HFFc6 (cell line): Measurements from ENCODE around the gene LIN28B. TPM values are rescaled to one million over a fixed set of nuclear protein-coding genes. Genes with fewer than 3 reads are reported as not detected.
A peak's percentile ranks its signal among the peaks of the same experiment; 100 is the strongest.

Source experiments
- DNase-seq: peaks from one replicate; pipeline ENCODE4 v3.0.0-alpha.2; 2018
- H3K27ac Mint-ChIP-seq: 2 replicates; pipeline ENCODE4 v1.8.0; 2020; ENCODE audit warnings: mild to moderate bottlenecking, mixed read lengths
- H3K27me3 Mint-ChIP-seq: 2 replicates; pipeline ENCODE4 v1.8.0; 2021; ENCODE audit warnings: mild to moderate bottlenecking, moderate library complexity, mixed read lengths; ENCODE audit not compliant: insufficient read depth
- H3K36me3 Mint-ChIP-seq: 2 replicates; pipeline ENCODE4 v1.8.0; 2021; ENCODE audit warnings: low read depth, mixed read lengths
- H3K4me1 Mint-ChIP-seq: 2 replicates; pipeline ENCODE4 v1.8.0; 2020; ENCODE audit warnings: low read depth, mixed read lengths
- H3K4me3 Mint-ChIP-seq: 2 replicates; pipeline ENCODE4 v1.8.0; 2020; ENCODE audit warnings: mild to moderate bottlenecking, moderate library complexity, mixed read lengths
- H3K9me3 Mint-ChIP-seq: 2 replicates; pipeline ENCODE4 v1.8.0; 2020; ENCODE audit warnings: mild to moderate bottlenecking, mixed read lengths
- CTCF ChIP-seq: fragments of 200-600 bp; sonication (generic); IDR thresholded peaks from 2 replicates; pipeline ENCODE4 v1.5.0; 2021; ENCODE audit warnings: antibody characterized with exemption, mild to moderate bottlenecking
- total RNA-seq, 6 experiments: library from RNA; stranded (reverse); fragmentation: NEBNext Ultra II Directional; extraction: Animal tissue kit (Norgen Biotek cat#: 25700); gene quantifications; 2 replicates in 1 of 6; 3 replicates in 5 of 6; pipeline ENCODE4 v1.2.3, GENCODE V29; 2021

LIN28B gene
- total RNA-seq, 6 experiments from 2014 or later = not detected

- H3K27me3 Mint-ChIP-seq = peaks cover 54% of the 10 kb centered on the region
- H3K27ac Mint-ChIP-seq = no peak overlapping the region
- DNase-seq = no peak
- H3K4me3 Mint-ChIP-seq = no peak overlapping the region
- no peaks in the 10 kb centered on the region for H3K9me3 Mint-ChIP-seq
- H3K4me1 Mint-ChIP-seq = peaks cover 16% of the 10 kb centered on the region
- no peaks in the 10 kb centered on the region for H3K36me3 Mint-ChIP-seq
- no peak for TF ChIP-seq CTCF
Measured at GRCh38 chr6:104954190-104954797, 2.6 kb upstream of the LIN28B start.

- Mint-ChIP-seq H3K27me3 (peaks cover 52% of the 10 kb centered on the region), H3K27ac (no peak overlapping the region), H3K36me3 (no peaks in the 10 kb centered on the region), H3K4me1 (peaks cover 16% of the 10 kb centered on the region), H3K9me3 (no peaks in the 10 kb centered on the region), H3K4me3 (no peak overlapping the region)
- TF ChIP-seq CTCF = no peak
- DNase-seq = no peak
Measured at GRCh38 chr6:104955491-104955890, 1.4 kb upstream of the LIN28B start.

- H3K4me1 Mint-ChIP-seq = peaks cover 16% of the 10 kb centered on the region
- no peak for TF ChIP-seq CTCF
- no peaks in the 10 kb centered on the region for H3K36me3 Mint-ChIP-seq
- no peak overlapping the region for H3K4me3 Mint-ChIP-seq
- H3K27me3 Mint-ChIP-seq = peaks cover 51% of the 10 kb centered on the region
- no peaks in the 10 kb centered on the region for H3K9me3 Mint-ChIP-seq
- no peak overlapping the region for H3K27ac Mint-ChIP-seq
- DNase-seq = no peak
Measured at GRCh38 chr6:104955927-104956730, 778 bp upstream of the LIN28B start.

GRCh38 chr6:104957301-104958177 lies 632 bp downstream of the LIN28B start:
- peaks cover 16% of the 10 kb centered on the region for H3K4me1 Mint-ChIP-seq
- no peaks in the 10 kb centered on the region for H3K36me3 Mint-ChIP-seq
- H3K27me3 Mint-ChIP-seq = peaks cover 51% of the 10 kb centered on the region
- H3K4me3 Mint-ChIP-seq = peak overlapping the region; percentile 22; the same call in 1 of the 2 replicates
- TF ChIP-seq CTCF = no peak
- no peaks in the 10 kb centered on the region for H3K9me3 Mint-ChIP-seq
- no peak overlapping the region for H3K27ac Mint-ChIP-seq
- DNase-seq = no peak

GRCh38 chr6:104958178-104959025 lies 1.5 kb downstream of the LIN28B start:
- no peak for TF ChIP-seq CTCF
- no peak for DNase-seq
- peaks cover 43% of the 10 kb centered on the region for H3K27me3 Mint-ChIP-seq
- H3K27ac Mint-ChIP-seq = no peak overlapping the region
- H3K36me3 Mint-ChIP-seq = no peaks in the 10 kb centered on the region
- H3K9me3 Mint-ChIP-seq = no peaks in the 10 kb centered on the region
- H3K4me3 Mint-ChIP-seq = no peak overlapping the region; the same call in 1 of the 2 replicates
- peaks cover 16% of the 10 kb centered on the region for H3K4me1 Mint-ChIP-seq
